ENCODE measurements around the gene NFYC. TPM values are rescaled to one million over a fixed set of nuclear protein-coding genes. Genes with fewer than 3 reads are reported as not detected.

NFYC gene
- total RNA-seq, 1 experiment from 2014 or later = 63.3 TPM

- RAD21 ChIA-PET (ENCODE audit: low non-redundant PET in 1 of 2, low total read pairs in 2 of 2, uncharacterized antibody in 2 of 2, unreplicated experiment in 2 of 2) = no interaction called here
- H3K4me2 ChIP-seq (ENCODE audit: low read length) = no peak overlapping the region
- DNase-seq (ENCODE audit: low read depth, low spot score) = no peak
- H3K4me1 ChIP-seq (ENCODE audit: control insufficient read depth in 1 of 2, insufficient read depth in 2 of 2, low read length in 2 of 2) = peaks cover 7 to 23% of the 10 kb centered on the region in 2 experiments; a peak in 3 of 4 replicates
- intact Hi-C loops (cut with micrococcal nuclease) = no loop called here
- no peak overlapping the region for H3K27ac ChIP-seq (ENCODE audit: low read depth, low read length)
- no peaks in the 10 kb centered on the region for H4K20me1 ChIP-seq (ENCODE audit: insufficient read depth)
- CTCF ChIA-PET = no interaction called here
- no peak for ATAC-seq
- no TSS peak for BruUV-seq (replicated peaks)
- no peaks in the 10 kb centered on the region for H3K79me2 ChIP-seq (ENCODE audit: insufficient read depth, low read length)
- POLR2A ChIA-PET = no interaction called here
- H3K4me3 ChIP-seq (replicated peaks in 1 of 2; ENCODE audit: low read depth in 1 of 2, low read length in 2 of 2) = no peak overlapping the region
- H3K36me3 ChIP-seq (ENCODE audit: control insufficient read depth in 1 of 2, insufficient read depth in 2 of 2, low read length in 2 of 2) = no peaks in the 10 kb centered on the region
- H3K9me2 ChIP-seq (ENCODE audit: insufficient read depth) = no peaks in the 10 kb centered on the region
- H2AFZ ChIP-seq (ENCODE audit: low read depth, low read length, poor library complexity, severe bottlenecking) = no peak overlapping the region
- TF ChIP-seq CBX3 (IDR thresholded peaks at IDR 0.05; ENCODE audit: low read depth) (no peak), FOSL1 (IDR thresholded peaks at IDR 0.05; ENCODE audit: low read depth) (no peak), EZH2phosphoT487 (IDR thresholded peaks at IDR 0.05; ENCODE audit: borderline replicate concordance) (no peak)
- H3K27me3 ChIP-seq (ENCODE audit: insufficient read depth, low read length) = no peaks in the 10 kb centered on the region
- H3K9me3 ChIP-seq (ENCODE audit: control insufficient read depth in 1 of 2, insufficient read depth in 1 of 2, low read depth in 1 of 2, low read length in 2 of 2) = no peaks in the 10 kb centered on the region
- no peak overlapping the region for H3K9ac ChIP-seq (ENCODE audit: low read length)
Observed at GRCh38 chr1:40797668-40798010, 106.1 kb downstream of the NFYC start.

- H3K4me1 ChIP-seq (ENCODE audit: control insufficient read depth in 1 of 2, insufficient read depth in 2 of 2, low read length in 2 of 2) = peaks cover 7 to 27% of the 10 kb centered on the region in 2 experiments; a peak in 3 of 4 replicates
- BruUV-seq (replicated peaks) = no TSS peak
- no peak overlapping the region for H3K9ac ChIP-seq (ENCODE audit: low read length)
- H2AFZ ChIP-seq (ENCODE audit: low read depth, low read length, poor library complexity, severe bottlenecking) = no peak overlapping the region
- no peaks in the 10 kb centered on the region for H4K20me1 ChIP-seq (ENCODE audit: insufficient read depth)
- no peak for ATAC-seq
- H3K27ac ChIP-seq (ENCODE audit: low read depth, low read length) = no peak overlapping the region
- ChIA-PET POLR2A (no interaction called here), RAD21 (ENCODE audit: low non-redundant PET in 1 of 2, low total read pairs in 2 of 2, uncharacterized antibody in 2 of 2, unreplicated experiment in 2 of 2) (no interaction called here), CTCF (no interaction called here)
- H3K9me3 ChIP-seq (ENCODE audit: control insufficient read depth in 1 of 2, insufficient read depth in 1 of 2, low read depth in 1 of 2, low read length in 2 of 2) = no peaks in the 10 kb centered on the region
- no peak for DNase-seq (ENCODE audit: low read depth, low spot score)
- no peaks in the 10 kb centered on the region for H3K9me2 ChIP-seq (ENCODE audit: insufficient read depth)
- no peaks in the 10 kb centered on the region for H3K79me2 ChIP-seq (ENCODE audit: insufficient read depth, low read length)
- H3K4me3 ChIP-seq (replicated peaks in 1 of 2; ENCODE audit: low read depth in 1 of 2, low read length in 2 of 2) = no peak overlapping the region
- no peak for TF ChIP-seq SRF (IDR thresholded peaks at IDR 0.05; ENCODE audit: low read depth)
- no peak for TF ChIP-seq CTCF (IDR thresholded peaks at IDR 0.05 in 2 of 3, conservative IDR thresholded peaks at IDR 0.05 in 1 of 3; ENCODE audit: borderline replicate concordance in 1 of 3, insufficient read depth in 1 of 3, low read depth in 2 of 3, low read length in 2 of 3)
- TF ChIP-seq, protein P1, sequence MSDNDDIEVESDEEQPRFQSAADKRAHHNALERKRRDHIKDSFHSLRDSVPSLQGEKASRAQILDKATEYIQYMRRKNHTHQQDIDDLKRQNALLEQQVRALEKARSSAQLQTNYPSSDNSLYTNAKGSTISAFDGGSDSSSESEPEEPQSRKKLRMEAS (IDR thresholded peaks at IDR 0.05) = no peak
- TF ChIP-seq POLR2AphosphoS5 (IDR thresholded peaks at IDR 0.05; ENCODE audit: low read depth, low read length) = no peak
- no peak for TF ChIP-seq EZH2phosphoT487 (IDR thresholded peaks at IDR 0.05; ENCODE audit: borderline replicate concordance)
- TF ChIP-seq, protein P2, sequence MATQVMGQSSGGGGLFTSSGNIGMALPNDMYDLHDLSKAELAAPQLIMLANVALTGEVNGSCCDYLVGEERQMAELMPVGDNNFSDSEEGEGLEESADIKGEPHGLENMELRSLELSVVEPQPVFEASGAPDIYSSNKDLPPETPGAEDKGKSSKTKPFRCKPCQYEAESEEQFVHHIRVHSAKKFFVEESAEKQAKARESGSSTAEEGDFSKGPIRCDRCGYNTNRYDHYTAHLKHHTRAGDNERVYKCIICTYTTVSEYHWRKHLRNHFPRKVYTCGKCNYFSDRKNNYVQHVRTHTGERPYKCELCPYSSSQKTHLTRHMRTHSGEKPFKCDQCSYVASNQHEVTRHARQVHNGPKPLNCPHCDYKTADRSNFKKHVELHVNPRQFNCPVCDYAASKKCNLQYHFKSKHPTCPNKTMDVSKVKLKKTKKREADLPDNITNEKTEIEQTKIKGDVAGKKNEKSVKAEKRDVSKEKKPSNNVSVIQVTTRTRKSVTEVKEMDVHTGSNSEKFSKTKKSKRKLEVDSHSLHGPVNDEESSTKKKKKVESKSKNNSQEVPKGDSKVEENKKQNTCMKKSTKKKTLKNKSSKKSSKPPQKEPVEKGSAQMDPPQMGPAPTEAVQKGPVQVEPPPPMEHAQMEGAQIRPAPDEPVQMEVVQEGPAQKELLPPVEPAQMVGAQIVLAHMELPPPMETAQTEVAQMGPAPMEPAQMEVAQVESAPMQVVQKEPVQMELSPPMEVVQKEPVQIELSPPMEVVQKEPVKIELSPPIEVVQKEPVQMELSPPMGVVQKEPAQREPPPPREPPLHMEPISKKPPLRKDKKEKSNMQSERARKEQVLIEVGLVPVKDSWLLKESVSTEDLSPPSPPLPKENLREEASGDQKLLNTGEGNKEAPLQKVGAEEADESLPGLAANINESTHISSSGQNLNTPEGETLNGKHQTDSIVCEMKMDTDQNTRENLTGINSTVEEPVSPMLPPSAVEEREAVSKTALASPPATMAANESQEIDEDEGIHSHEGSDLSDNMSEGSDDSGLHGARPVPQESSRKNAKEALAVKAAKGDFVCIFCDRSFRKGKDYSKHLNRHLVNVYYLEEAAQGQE (IDR thresholded peaks at IDR 0.05; ENCODE audit: low read depth) = no peak
- TF ChIP-seq ELF1 (IDR thresholded peaks at IDR 0.05; ENCODE audit: borderline replicate concordance, low read depth) = no peak
- TF ChIP-seq ATF3 (IDR thresholded peaks at IDR 0.05) = no peak
- no peak for TF ChIP-seq ZFX (IDR thresholded peaks at IDR 0.05)
- TF ChIP-seq YY1 (IDR thresholded peaks at IDR 0.05; ENCODE audit: extremely low read depth, insufficient replicate concordance, low read depth, low read length) = no peak
- no peak for TF ChIP-seq FOSL1 (IDR thresholded peaks at IDR 0.05; ENCODE audit: low read depth)
- TF ChIP-seq CBX3 (IDR thresholded peaks at IDR 0.05; ENCODE audit: low read depth) = no peak
- no peaks in the 10 kb centered on the region for H3K36me3 ChIP-seq (ENCODE audit: control insufficient read depth in 1 of 2, insufficient read depth in 2 of 2, low read length in 2 of 2)
- intact Hi-C loops (cut with micrococcal nuclease) = no loop called here
- no peaks in the 10 kb centered on the region for H3K27me3 ChIP-seq (ENCODE audit: insufficient read depth, low read length)
- H3K4me2 ChIP-seq (ENCODE audit: low read length) = no peak overlapping the region
Observed at GRCh38 chr1:40798366-40799281, 107.1 kb downstream of the NFYC start.
